Measurements from ENCODE around the gene PARD3B.

The PARD3B gene, protein sequence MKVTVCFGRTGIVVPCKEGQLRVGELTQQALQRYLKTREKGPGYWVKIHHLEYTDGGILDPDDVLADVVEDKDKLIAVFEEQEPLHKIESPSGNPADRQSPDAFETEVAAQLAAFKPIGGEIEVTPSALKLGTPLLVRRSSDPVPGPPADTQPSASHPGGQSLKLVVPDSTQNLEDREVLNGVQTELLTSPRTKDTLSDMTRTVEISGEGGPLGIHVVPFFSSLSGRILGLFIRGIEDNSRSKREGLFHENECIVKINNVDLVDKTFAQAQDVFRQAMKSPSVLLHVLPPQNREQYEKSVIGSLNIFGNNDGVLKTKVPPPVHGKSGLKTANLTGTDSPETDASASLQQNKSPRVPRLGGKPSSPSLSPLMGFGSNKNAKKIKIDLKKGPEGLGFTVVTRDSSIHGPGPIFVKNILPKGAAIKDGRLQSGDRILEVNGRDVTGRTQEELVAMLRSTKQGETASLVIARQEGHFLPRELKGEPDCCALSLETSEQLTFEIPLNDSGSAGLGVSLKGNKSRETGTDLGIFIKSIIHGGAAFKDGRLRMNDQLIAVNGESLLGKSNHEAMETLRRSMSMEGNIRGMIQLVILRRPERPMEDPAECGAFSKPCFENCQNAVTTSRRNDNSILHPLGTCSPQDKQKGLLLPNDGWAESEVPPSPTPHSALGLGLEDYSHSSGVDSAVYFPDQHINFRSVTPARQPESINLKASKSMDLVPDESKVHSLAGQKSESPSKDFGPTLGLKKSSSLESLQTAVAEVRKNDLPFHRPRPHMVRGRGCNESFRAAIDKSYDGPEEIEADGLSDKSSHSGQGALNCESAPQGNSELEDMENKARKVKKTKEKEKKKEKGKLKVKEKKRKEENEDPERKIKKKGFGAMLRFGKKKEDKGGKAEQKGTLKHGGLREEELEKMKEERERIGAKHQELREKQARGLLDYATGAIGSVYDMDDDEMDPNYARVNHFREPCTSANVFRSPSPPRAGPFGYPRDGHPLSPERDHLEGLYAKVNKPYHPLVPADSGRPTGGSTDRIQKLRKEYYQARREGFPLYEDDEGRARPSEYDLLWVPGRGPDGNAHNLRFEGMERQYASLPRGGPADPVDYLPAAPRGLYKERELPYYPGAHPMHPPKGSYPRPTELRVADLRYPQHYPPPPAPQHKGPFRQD (N-terminal part only)

DNA sequence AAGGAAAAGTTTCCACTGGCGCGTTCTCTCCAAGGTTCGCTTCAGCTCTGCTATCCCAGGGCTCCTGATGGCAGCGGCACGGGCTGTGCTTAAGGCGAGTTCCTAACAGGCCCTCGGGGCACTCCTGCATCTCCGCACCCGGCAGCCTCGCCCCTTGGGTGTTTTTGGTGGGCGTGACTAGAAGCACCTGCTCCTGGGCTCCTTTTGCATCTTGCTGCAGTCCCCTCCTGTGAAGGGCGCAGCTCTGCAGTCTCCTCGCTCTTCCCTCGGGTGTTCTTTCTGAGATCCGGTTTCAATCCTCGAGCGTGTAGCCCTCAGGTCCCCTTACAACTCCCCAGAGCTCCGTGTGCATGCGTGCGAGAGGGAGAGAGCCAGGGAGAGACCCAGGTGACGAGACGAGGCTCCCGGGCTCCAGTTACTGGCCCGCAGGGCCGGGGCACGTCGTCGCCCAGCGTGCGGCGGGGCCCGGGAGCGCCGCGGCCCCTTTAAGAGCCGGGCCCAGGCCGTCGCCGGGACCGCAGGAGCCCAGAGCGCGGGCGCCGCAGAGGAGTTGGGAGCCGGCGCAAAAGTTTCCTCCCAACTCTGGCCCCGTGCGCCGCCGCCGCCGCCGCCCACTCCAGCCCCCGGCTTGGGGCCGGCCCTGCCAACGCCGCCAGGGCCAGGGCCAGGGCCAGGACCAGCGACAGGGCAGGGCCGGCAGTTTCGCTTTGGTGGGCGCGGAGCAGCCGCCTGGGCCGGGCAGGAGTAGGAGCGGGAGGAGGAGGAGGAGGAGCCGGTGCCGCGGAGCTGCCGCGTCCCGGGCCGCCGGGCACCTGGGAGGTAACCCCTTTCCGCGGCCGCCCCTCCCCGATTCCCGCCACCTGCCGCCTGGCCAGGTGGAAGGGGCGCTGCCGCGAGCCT lies at the start of gene PARD3B:
Gene PARD3B, plus strand, starts transcription at position 515 of the 900 bp plus-strand sequence. CDS start 525 bp downstream, outside the sequence.
- DNase-seq (ENCODE audit: low spot score), result peak; percentile 23

DNA sequence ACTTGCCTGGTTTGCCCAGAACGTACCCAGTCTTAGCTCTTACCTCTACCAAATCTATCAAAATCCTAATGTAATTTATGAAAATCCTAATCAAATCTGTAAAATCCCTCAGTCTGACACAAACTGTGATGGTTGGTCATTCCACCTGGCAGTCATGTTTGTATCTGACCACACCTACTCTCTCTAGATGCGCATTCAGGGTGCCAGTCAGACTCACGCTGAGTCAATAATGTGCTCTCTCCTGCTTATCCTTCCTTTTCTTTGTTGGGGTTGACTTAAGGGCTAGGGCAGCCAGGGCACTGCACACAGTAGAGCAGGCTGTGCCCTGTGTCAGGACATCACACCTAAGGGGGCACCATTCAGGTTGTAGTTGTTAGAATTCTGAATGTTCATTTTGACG lies 48.5 kb upstream of the PARD3B start:
- no peak for DNase-seq (ENCODE audit: low spot score)

DNA sequence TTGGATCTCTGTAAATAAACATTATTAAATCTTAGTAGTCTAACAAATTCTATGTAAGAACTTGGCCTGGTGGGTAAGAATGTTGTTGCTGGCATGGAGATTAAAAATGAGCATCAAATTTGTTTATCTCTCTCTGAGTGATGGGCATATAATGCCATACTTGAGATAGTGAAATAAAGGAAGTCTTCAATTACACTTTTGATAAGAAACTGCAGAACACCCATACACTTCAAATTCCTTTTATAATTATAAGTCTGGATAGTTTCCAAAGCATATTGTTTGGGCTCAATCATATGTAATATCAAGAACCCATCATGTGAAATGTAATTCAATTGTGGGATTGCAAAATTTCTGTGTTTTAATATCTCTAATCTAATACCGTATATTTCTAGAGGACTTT lies 47.4 kb upstream of the PARD3B start:
- no peak for DNase-seq (ENCODE audit: low spot score)

DNA sequence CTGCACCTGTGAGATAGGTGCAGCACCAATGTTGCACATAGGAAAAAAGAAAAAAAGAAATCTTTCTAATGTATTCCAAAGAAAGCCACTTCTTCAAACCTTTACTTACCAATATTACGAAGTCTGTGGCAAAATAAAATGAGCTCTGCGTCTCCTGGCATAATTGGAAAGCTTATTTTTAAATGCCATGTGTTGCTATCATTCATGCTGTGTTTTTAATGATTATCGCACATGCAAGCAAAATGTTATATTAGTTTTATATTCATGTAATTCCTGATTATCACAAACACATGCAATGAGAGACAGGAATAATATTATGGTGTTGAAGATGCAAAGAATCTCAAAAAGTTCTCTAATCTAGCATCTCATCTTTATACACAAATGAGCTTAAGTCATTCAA lies 47.0 kb upstream of the PARD3B start:
- DNase-seq (ENCODE audit: low spot score), result no peak

DNA sequence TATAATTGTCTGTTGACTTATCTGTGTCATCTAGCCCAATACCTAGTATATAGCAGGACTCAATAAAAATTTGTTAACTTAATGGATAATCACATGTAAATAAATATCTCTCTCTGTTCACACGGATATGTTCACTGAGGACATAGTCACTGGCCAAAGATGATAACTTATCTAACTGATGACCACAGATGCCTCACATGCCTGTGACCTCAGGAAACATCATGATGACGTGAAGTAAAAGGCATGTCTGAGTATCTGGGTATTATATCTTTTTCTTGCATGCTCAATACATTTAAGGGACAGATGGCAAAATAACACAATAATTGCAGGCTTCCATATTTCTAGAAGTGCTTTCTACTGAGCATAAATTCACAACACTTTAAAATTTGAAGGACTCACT lies 41.4 kb upstream of the PARD3B start:
- no peak for DNase-seq (ENCODE audit: low spot score)

DNA sequence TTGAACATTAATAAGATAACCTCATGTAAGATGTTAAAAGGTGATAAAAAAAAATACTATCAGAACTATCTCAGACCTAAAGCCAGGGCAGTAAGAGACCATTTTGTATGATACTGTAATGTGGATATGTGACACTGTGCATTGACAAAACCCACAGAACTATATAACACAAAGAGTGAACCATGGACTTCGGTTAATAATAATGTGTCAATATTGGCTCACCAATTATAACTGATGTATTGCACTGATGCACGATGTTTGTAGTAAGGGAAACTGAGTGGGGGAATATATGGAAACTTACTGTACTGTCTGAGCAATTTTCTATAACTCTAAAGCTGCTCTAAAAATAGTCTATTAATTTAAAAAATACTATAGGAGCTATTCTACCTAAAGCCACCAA lies 40.7 kb upstream of the PARD3B start:
- DNase-seq (ENCODE audit: low spot score), result no peak

DNA sequence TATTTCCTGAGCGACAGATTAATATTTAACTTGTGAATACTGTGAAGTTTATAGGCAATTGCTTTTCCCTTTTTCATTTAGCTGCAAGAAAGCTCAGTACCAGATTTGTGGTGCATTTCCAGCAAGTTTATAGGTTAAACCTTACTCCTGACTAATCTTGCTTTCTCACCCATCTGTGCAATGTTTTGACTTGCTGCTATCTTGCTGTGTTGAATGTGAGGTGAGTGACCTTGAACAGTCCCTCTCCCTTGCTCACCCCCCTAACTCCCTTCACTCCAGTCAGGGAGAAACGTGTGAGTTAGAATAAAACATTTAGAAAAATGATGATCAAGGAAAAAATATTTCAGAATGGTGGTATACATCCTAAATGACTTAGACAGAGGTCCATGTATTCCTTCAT lies 39.8 kb upstream of the PARD3B start:
- DNase-seq (ENCODE audit: low spot score), result no peak

DNA sequence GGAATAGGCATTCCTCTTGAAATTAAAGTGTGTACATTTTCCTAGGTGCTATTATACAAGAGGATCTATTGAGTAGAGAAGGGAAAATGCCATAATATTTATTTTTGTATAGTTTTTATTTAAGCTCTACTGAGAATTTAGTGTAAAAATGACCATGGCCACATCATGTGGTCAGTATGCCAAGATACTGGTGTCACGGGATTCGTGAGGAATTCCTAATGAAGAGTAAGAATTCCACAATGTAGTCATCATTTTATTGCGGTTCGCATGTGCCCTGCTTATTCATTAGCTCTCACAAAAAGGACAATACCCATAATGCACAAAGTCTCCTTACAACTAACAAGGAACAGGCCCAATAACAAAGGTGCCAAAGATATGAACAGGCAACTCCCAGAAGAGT lies 39.3 kb upstream of the PARD3B start:
- no peak for DNase-seq (ENCODE audit: low spot score)

DNA sequence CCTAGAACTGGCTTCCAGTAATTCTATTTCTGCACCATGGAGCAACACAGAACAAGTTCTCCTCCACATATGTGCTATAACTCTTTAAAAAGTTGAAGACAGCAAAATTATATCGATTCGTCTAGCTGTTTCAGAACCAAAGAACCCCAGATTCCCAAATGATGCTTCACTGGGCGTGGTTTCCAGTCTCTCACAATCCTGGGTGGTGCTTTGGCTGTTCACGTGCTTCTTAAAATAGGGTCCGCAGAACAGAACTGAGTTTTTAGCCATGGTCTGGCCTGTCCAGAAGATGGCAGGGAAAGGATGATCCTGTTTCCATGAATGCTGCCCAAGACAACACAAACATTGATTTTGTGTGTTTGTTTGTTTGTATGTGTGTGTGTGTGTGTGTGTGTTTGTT lies 37.6 kb upstream of the PARD3B start:
- DNase-seq (ENCODE audit: low spot score), result no peak

DNA sequence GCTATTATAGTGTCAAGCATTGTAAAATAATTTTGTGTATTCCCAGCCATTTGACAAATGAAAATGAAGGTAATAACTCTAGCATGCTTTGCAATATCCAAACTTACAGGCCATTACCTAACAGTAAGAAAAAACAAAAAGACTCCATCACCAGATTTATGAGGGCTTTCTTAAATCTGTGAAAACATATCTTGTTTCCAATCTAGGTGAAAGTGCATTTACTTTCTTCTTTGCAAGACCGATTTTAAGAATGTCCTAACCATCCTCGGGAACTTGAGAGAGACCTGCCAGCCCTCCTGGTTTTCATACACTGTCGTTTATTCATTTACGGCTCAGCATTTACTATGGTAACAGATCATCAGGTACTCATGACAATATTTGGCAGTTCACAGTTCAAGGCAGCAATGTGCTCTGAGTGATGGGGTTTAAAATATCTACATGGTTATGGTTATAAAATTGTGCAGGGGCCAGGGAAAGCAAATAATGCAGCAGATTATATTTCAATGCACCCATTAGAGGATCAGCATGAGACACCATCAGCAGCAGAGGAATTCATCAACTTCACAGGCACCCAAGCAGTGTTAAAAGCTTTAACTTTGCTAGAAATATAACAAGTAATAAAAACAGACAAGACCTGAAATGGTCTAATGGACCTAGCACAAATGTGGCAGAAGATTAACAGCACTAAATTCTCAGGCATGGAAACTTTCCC lies 34.4 kb upstream of the PARD3B start:
- no peak for DNase-seq (ENCODE audit: low spot score)

DNA sequence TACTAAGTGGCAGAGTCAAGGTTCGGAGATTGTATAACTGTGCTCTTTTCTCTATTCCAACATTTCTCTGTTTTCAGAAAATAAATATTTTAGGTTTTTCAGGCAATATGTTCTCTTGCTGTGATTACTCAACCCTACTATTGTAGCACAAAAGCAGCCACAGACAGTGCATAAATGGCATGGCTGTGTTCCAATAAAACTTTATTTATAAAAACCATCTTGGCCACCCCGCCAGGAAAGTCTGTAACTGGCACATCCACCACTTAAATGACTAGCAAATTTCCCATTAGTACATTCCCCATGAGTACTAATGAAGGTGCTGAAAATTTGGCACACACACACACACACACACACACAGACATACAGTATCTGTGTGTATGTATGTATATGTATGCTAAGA lies 30.8 kb upstream of the PARD3B start:
- DNase-seq (ENCODE audit: low spot score), result no peak

DNA sequence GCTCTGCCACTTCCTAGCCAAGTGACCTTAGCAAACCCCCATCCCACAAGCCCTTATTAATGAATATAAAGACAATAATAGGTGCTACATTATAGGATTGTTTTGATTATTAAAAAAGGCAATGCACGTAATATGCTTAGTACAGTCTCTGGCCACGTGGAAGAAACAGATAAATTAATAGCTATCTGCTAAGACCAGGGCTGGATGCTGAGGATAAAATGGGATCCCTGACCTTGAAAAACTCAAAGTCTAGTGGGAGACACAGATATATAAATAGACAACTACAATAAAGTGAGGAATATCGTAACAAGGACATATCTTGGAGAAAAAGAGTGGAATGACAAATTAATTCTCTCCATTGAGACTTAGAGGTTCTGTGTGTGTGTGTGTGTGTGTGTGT lies 29.9 kb upstream of the PARD3B start:
- DNase-seq (ENCODE audit: low spot score), result no peak

DNA sequence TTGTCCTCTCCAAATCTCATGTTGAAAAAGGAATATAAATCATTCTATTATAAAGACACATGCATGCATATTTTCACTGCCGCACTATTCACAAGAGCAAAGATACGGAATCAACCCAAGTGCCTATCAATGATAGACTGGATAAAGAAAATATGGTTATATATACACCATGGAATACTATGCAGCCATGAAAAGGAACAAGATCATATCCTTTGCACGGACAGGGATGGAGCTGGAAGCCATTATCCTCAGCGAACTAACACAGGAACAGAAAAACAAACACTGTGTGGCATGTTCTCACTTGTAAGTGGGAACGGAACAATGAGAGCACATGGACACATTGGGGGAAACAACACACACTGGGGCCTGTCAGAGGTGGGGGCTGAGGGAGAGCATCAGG lies 28.1 kb upstream of the PARD3B start:
- no peak for DNase-seq (ENCODE audit: low spot score)

DNA sequence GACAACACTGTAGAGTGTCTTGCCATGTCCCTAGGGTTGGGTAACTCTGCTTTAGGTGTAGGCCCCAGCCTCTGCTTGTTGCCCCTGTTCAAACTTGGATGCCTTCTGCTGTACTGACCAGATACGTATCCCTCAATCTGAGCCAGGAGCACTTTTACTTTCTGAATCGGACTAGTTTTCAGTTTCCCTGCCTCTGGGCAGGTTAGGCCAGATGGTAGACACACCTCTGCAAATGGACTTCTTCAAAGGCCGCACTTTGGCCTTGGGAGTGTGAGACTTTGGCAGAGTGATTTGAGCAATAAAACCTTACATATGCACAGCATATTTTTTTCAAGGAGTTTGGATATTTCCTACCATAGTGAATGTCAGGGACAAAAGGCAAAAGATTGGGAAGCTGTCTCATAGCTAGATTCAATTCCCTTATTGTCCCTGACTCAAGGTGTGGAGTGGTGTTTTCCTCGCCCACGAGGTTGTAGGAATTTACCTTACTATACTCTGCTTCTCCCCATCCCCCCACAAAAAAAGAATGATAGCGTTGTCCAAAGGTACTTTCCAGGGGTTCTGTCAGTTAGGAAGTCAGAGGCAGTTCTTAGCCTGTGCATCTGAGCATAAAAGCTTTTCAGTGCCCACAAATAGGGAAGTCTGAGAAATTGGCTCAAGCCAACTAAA lies 15.3 kb upstream of the PARD3B start:
- no peak for DNase-seq (ENCODE audit: low spot score)

DNA sequence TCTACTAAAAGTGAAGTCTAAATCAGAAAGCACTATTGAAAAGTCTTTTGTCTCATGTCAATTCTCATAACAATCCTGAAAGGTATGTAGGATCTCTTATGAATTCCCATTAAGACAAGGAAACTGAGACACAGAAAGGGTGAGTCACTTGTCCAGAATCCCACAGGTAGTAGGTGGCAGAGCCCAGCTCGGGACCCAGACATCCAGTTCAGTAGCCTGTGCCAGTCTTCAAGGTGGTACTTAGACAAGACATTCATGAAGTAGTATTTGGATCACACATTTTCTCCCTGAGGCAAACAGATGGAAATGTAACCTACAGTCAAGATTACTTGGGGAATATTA lies 14.8 kb upstream of the PARD3B start:
- no peak for DNase-seq (ENCODE audit: low spot score)

DNA sequence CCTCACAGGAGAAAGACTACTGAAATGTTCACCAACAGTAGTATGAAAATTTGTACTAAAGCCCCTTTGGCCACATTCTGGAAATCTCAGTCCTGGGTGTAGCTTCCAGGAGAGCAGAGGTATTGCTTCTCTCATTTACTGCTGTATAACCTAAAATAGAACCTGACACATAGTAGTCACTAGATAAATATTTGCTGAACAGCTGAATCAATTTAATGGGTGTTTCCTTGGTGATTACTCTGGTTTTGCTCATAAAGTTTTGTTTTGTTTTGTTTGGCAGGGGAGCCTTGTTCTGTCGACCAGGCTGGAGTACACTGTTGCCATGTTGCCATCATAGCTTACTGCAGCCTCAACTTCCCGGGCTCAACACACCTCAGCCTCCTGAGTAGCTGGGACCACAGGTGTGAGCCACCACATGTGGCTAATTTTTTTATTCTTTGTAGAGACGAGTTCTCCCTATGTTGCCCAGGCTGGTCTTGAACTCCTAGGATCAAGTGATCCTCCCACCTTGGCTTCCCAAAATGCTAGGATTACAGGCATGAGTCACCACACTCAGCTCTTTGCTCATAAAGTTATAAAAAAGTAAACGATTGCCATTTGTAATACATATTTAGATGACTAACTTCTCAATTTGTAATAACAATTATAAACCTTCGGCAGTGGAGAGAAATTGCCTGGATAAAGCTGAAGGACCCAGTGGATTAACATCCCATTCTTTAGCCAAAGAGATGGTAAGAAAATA lies 11.5 kb upstream of the PARD3B start:
- DNase-seq (ENCODE audit: low spot score), result no peak

DNA sequence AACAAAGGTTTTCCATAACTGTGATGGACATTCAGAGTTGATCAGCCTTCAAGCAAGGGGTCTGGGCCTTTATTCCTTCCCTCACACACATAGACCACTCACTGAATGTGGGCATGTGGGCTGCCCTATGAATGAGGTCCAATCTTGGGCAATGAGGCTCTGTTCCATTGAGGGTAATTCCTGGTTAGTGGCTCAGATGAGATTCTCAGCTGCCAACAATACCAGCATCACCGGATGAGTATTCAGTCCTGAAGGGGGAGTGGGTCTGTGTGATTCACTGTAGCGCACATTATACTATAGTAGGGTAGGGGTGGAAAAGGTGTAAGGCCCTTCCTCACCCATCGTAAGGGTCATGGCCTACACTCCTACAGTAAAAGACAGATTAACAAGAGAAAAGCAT lies 9.9 kb upstream of the PARD3B start:
- DNase-seq (ENCODE audit: low spot score), result no peak

DNA sequence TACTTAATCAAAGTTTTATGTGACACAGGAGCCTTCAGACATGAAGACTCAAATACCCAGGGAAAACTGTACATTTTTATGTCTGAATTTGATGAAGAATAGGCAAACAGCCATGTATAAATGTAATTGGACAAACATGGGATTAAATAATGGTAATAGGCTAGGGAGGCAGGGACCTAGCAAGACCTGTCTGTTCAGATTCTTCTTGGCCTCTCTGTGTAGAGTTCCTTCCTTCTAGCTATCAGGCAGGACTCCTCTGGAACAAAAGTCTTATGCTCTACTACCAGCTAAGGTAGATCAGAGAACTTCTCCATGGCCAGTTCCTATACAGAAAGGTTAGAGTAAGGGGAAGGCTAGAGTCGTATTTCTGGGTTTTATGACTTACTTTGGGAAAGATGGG lies 9.5 kb upstream of the PARD3B start:
- no peak for DNase-seq (ENCODE audit: low spot score)

DNA sequence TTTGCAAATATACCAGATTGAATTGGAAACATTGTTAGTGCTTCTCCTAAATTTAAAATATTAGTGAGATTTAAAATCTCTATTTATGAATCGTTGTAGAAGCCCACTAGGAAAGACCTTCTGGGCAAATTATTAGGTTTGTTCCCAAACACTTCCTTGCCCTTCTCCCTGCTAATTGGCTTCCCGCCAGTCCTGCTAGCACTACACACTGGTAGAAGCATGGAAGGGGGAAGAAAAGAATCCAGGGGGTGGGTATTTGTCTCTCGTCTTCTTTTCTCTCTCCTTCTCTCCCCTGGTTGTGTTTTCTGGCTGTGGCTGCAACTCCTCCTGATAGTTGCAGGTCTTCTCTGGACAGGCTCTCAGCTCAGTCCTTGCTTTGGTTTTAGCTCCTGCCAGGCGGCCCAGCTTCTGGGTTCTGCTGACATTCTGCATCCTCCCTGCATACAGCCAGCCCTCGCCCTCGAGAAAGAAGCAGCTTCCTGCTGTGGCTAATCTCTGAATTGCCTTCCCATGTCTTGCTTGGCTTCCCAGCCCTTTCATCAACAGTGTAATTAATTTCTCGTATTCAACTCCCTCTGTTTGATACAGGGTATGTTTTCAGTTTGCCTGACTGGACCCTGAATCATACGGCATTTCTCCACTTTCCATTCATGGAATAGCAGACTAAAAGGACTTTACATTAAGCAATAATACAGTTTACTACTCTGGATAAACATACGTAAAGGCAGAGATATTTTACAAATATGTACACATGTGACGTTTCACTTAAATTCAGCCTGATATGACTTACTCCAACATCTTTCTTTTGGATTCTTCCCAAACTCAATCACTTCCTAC lies 6.9 kb upstream of the PARD3B start:
- no peak for DNase-seq (ENCODE audit: low spot score)
